Fibroblast of skin of left biceps (primary cell): ENCODE results near the gene NBPF3.
A peak's percentile ranks its signal among the peaks of the same experiment; 100 is the strongest.
"Not testable (repeated sequence)": the region's sequence is repeated elsewhere in the genome, so short reads cannot be mapped to it uniquely, and the experiment has no call there.

Experiments used
- DNase-seq, 2 experiments: peaks; one replicate each; pipeline ENCODE4 v3.0.0-alpha.2; 2013; ENCODE audit warnings: low read depth in 2 of 2

NBPF3 gene

GRCh38 chr1:21439721-21440629 is at the start of gene NBPF3:
TSS of gene NBPF3 (plus strand) at chr1:21440137. CDS start at chr1:21445087, 4,950 bp downstream.
- peak in 1 of 2 experiments; percentile 31 for DNase-seq

- no peak for DNase-seq
Observed at GRCh38 chr1:21391497-21391896, 48.4 kb upstream of the NBPF3 start.

- no peak for DNase-seq
Observed at GRCh38 chr1:21392587-21393263, 47.2 kb upstream of the NBPF3 start.

- no peak for DNase-seq
Observed at GRCh38 chr1:21396516-21396915, 43.4 kb upstream of the NBPF3 start.

- no peak for DNase-seq
Observed at GRCh38 chr1:21397813-21398188, 42.1 kb upstream of the NBPF3 start.

- DNase-seq, result not testable (repeated sequence)
Observed at GRCh38 chr1:21401726-21402346, 38.1 kb upstream of the NBPF3 start.

- DNase-seq, result no peak
Observed at GRCh38 chr1:21406659-21407058, 33.3 kb upstream of the NBPF3 start.

GRCh38 chr1:21409897-21410296 is 30.0 kb upstream of the NBPF3 start:
- DNase-seq, result not testable (repeated sequence)

- DNase-seq, result no peak
Observed at GRCh38 chr1:21414015-21414414, 25.9 kb upstream of the NBPF3 start.

GRCh38 chr1:21420378-21420777 is 19.6 kb upstream of the NBPF3 start:
- DNase-seq, result not testable (repeated sequence)

- DNase-seq, result not testable (repeated sequence)
Observed at GRCh38 chr1:21421307-21421706, 18.6 kb upstream of the NBPF3 start.

GRCh38 chr1:21427798-21428480 is 12.0 kb upstream of the NBPF3 start:
- DNase-seq, result not testable (repeated sequence)

- DNase-seq, result not testable (repeated sequence)
Observed at GRCh38 chr1:21428481-21429073, 11.4 kb upstream of the NBPF3 start.

GRCh38 chr1:21429210-21429609 is 10.7 kb upstream of the NBPF3 start:
- not testable (repeated sequence) for DNase-seq

GRCh38 chr1:21430875-21431274 is 9.1 kb upstream of the NBPF3 start:
- DNase-seq, result not testable (repeated sequence)

- DNase-seq, result no peak
Observed at GRCh38 chr1:21434394-21434793, 5.5 kb upstream of the NBPF3 start.

- no peak for DNase-seq
Observed at GRCh38 chr1:21435646-21436487, 4.1 kb upstream of the NBPF3 start.

- DNase-seq, result no peak
Observed at GRCh38 chr1:21436488-21437340, 3.2 kb upstream of the NBPF3 start.

GRCh38 chr1:21437341-21437640 is 2.6 kb upstream of the NBPF3 start:
- no peak for DNase-seq
